Loucy (cell line): ENCODE results near the gene LRRC47.

Experiments used
- H2AFZ ChIP-seq: fragments of 200-600 bp; sonication (generic); 2 replicates; pipeline ENCODE4 v1.6.0; 2016; ENCODE audit warnings: antibody characterized with exemption, mild to moderate bottlenecking, low read length, moderate library complexity
- H3F3A ChIP-seq: fragments of 200-600 bp; 2 replicates; pipeline ENCODE4 v1.6.0; 2016; ENCODE audit warnings: antibody characterized with exemption, low read depth, mild to moderate bottlenecking
- H3K27me3 ChIP-seq: fragments of 200-600 bp; sonication (generic); 2 replicates; pipeline ENCODE4 v1.6.1; 2014; ENCODE audit warnings: low read length, mild to moderate bottlenecking; ENCODE audit not compliant: insufficient read depth, poor library complexity, severe bottlenecking
- H3K36me3 ChIP-seq: fragments of 200-600 bp; sonication (generic); 2 replicates; pipeline ENCODE4 v1.6.1; 2016; ENCODE audit warnings: low read length; ENCODE audit not compliant: insufficient read depth
- H3K4me1 ChIP-seq: fragments of 200-600 bp; sonication (generic); 2 replicates; pipeline ENCODE4 v1.5.1; 2014; ENCODE audit warnings: low read length, mild to moderate bottlenecking; ENCODE audit not compliant: insufficient read depth, poor library complexity, severe bottlenecking
- H3K4me2 ChIP-seq: fragments of 200-600 bp; sonication (generic); 2 replicates; pipeline ENCODE4 v1.6.0; 2014; ENCODE audit warnings: antibody characterized with exemption, low read length, low read depth, mild to moderate bottlenecking; ENCODE audit not compliant: poor library complexity, severe bottlenecking
- H3K4me3 ChIP-seq: fragments of 200-600 bp; sonication (generic); 2 replicates; pipeline ENCODE4 v1.5.1; 2014; ENCODE audit warnings: low read length, mild to moderate bottlenecking, mixed read lengths; ENCODE audit not compliant: poor library complexity, severe bottlenecking
- H3K79me2 ChIP-seq: fragments of 200-600 bp; sonication (generic); 2 replicates; pipeline ENCODE4 v1.6.1; 2014; ENCODE audit warnings: low read length; ENCODE audit not compliant: insufficient read depth
- H3K9ac ChIP-seq: fragments of 200-600 bp; sonication (generic); 2 replicates; pipeline ENCODE4 v1.6.0; 2014; ENCODE audit warnings: mild to moderate bottlenecking, low read depth, low read length, moderate library complexity; ENCODE audit not compliant: poor library complexity, severe bottlenecking
- H3K9me2 ChIP-seq: fragments of 200-600 bp; sonication (generic); replicated peaks from 2 replicates; pipeline ENCODE4 v1.6.1; 2016; ENCODE audit warnings: low read depth, low read length, mixed read lengths
- H3K9me3 ChIP-seq: fragments of 200-600 bp; sonication (generic); 2 replicates; pipeline ENCODE4 v1.6.1; 2014; ENCODE audit warnings: mild to moderate bottlenecking, antibody characterized with exemption, low read length, low read depth; ENCODE audit not compliant: insufficient read depth
- H4K20me1 ChIP-seq: fragments of 200-600 bp; sonication (generic); 2 replicates; pipeline ENCODE4 v1.6.0; 2014; ENCODE audit warnings: antibody characterized with exemption, low read length, mild to moderate bottlenecking; ENCODE audit not compliant: insufficient read depth, poor library complexity, severe bottlenecking
- CTCF ChIP-seq: fragments of 200-600 bp; sonication (generic); conservative IDR thresholded peaks from 2 replicates; pipeline ENCODE4 v1.5.1; 2014; ENCODE audit warnings: mild to moderate bottlenecking, antibody characterized with exemption, low read length
- EZH2phosphoT487 ChIP-seq: fragments of 200-600 bp; IDR thresholded peaks from 2 replicates; pipeline ENCODE4 v1.6.1; 2018; ENCODE audit warnings: antibody characterized with exemption, mild to moderate bottlenecking, moderate library complexity, borderline replicate concordance

Gene LRRC47

GRCh38 chr1:3828391-3828790, 32.1 kb upstream of the LRRC47 start:
- Histone ChIP-seq H3K9me2 (no peaks in the 10 kb centered on the region), H3K4me3 (no peak overlapping the region), H3K36me3 (peaks cover 9% of the 10 kb centered on the region; the same call in 1 of the 2 replicates), H3K9me3 (no peaks in the 10 kb centered on the region), H3K4me2 (no peak overlapping the region), H2AFZ (no peak overlapping the region), H3K27me3 (no peaks in the 10 kb centered on the region), H4K20me1 (no peaks in the 10 kb centered on the region), H3K4me1 (no peaks in the 10 kb centered on the region), H3K9ac (no peak overlapping the region), H3F3A (no peaks in the 10 kb centered on the region), H3K79me2 (no peaks in the 10 kb centered on the region)
- TF ChIP-seq EZH2phosphoT487: no peak

GRCh38 chr1:3827813-3828307, 31.6 kb upstream of the LRRC47 start:
- TF ChIP-seq EZH2phosphoT487: no peak
- no peak for TF ChIP-seq CTCF

GRCh38 chr1:3825356-3825755, 29.1 kb upstream of the LRRC47 start:
- Histone ChIP-seq H3K4me1 (no peaks in the 10 kb centered on the region), H3K27me3 (no peaks in the 10 kb centered on the region), H2AFZ (no peak overlapping the region), H3F3A (no peaks in the 10 kb centered on the region), H3K79me2 (no peaks in the 10 kb centered on the region), H3K36me3 (peaks cover 9% of the 10 kb centered on the region; the same call in 1 of the 2 replicates), H3K4me3 (no peak overlapping the region), H4K20me1 (no peaks in the 10 kb centered on the region), H3K9me3 (no peaks in the 10 kb centered on the region), H3K9me2 (no peaks in the 10 kb centered on the region), H3K9ac (no peak overlapping the region), H3K4me2 (no peak overlapping the region)
- TF ChIP-seq EZH2phosphoT487 (no peak), CTCF (no peak)

More at GRCh38 chr1:3827813-3828307, 31.6 kb upstream of the LRRC47 start:
- Histone ChIP-seq H3K27me3 (no peaks in the 10 kb centered on the region), H2AFZ (no peak overlapping the region), H3K4me3 (no peak overlapping the region), H3K9me3 (no peaks in the 10 kb centered on the region), H4K20me1 (no peaks in the 10 kb centered on the region), H3F3A (no peaks in the 10 kb centered on the region), H3K4me2 (no peak overlapping the region), H3K36me3 (peaks cover 9% of the 10 kb centered on the region; the same call in 1 of the 2 replicates), H3K9ac (no peak overlapping the region), H3K79me2 (no peaks in the 10 kb centered on the region), H3K4me1 (no peaks in the 10 kb centered on the region), H3K9me2 (no peaks in the 10 kb centered on the region)

GRCh38 chr1:3824650-3825049, 28.4 kb upstream of the LRRC47 start:
- H3K79me2 ChIP-seq: no peaks in the 10 kb centered on the region
- H3K9ac ChIP-seq: no peak overlapping the region
- H3K9me3 ChIP-seq: no peaks in the 10 kb centered on the region
- H3K4me2 ChIP-seq: no peak overlapping the region
- H3F3A ChIP-seq: no peaks in the 10 kb centered on the region
- TF ChIP-seq CTCF: no peak
- TF ChIP-seq EZH2phosphoT487: no peak
- H3K4me1 ChIP-seq: no peaks in the 10 kb centered on the region
- peaks cover 9% of the 10 kb centered on the region; the same call in 1 of the 2 replicates for H3K36me3 ChIP-seq
- H2AFZ ChIP-seq: no peak overlapping the region
- H4K20me1 ChIP-seq: no peaks in the 10 kb centered on the region
- no peaks in the 10 kb centered on the region for H3K9me2 ChIP-seq
- H3K4me3 ChIP-seq: no peak overlapping the region
- H3K27me3 ChIP-seq: no peaks in the 10 kb centered on the region
